HepG2 (cell line): ENCODE data around the gene IMMT. TPM values are rescaled to one million over a fixed set of nuclear protein-coding genes. Genes with fewer than 3 reads are reported as not detected.

Experiments used
- AKAP8 ChIP-seq: sonication (generic); formaldehyde crosslinking; IDR thresholded peaks from 2 replicates; pipeline ENCODE4 v1.5.1; 2020; ENCODE audit warnings: mild to moderate bottlenecking, missing genetic modification reagents
- ATF1 ChIP-seq: IDR thresholded peaks from 2 replicates; pipeline ENCODE4 v1.6.1; 2016; ENCODE audit warnings: mild to moderate bottlenecking, control low read depth
- DNMT3B ChIP-seq: conservative IDR thresholded peaks from 2 replicates; pipeline ENCODE4 v1.6.1; 2016; ENCODE audit warnings: missing biosample characterization, control low read depth
- HNF1B ChIP-seq: sonication (generic); formaldehyde crosslinking; IDR thresholded peaks from 2 replicates; pipeline ENCODE4 v1.5.1; 2020; ENCODE audit warnings: mild to moderate bottlenecking, moderate library complexity, missing genetic modification reagents
- IRF2 ChIP-seq: IDR thresholded peaks from 2 replicates; pipeline ENCODE4 v1.6.1; 2018; ENCODE audit warnings: missing genetic modification reagents, missing compliant biosample characterization
- KLF12 ChIP-seq: sonication (generic); formaldehyde crosslinking; IDR thresholded peaks from 2 replicates; pipeline ENCODE4 v1.4.0; 2020; ENCODE audit warnings: missing genetic modification reagents, borderline replicate concordance
- MLX ChIP-seq: IDR thresholded peaks from 2 replicates; pipeline ENCODE4 v1.6.1; 2016
- NFKB2 ChIP-seq: sonication (generic); formaldehyde crosslinking; IDR thresholded peaks from 2 replicates; pipeline ENCODE4 v1.4.0; 2020; ENCODE audit warnings: missing genetic modification reagents, borderline replicate concordance
- PITX1 ChIP-seq: sonication (generic); formaldehyde crosslinking; IDR thresholded peaks from 2 replicates; pipeline ENCODE4 v1.5.1; 2020; ENCODE audit warnings: mild to moderate bottlenecking, missing genetic modification reagents
- RELA ChIP-seq: sonication (generic); formaldehyde crosslinking; IDR thresholded peaks from 2 replicates; pipeline ENCODE4 v1.4.0; 2020; ENCODE audit warnings: missing genetic modification reagents
- SAP130 ChIP-seq: IDR thresholded peaks from 2 replicates; pipeline ENCODE4 v1.6.1; 2016; ENCODE audit warnings: low read depth
- SATB2 ChIP-seq: sonication (generic); formaldehyde crosslinking; IDR thresholded peaks from 2 replicates; pipeline ENCODE4 v1.5.0; 2020; ENCODE audit warnings: missing genetic modification reagents
- SMAD9 ChIP-seq: sonication (generic); formaldehyde crosslinking; IDR thresholded peaks from 2 replicates; pipeline ENCODE4 v1.5.1; 2020; ENCODE audit warnings: mild to moderate bottlenecking, missing genetic modification reagents
- SMARCE1 ChIP-seq: fragments of 450-650 bp; IDR thresholded peaks from 2 replicates; pipeline ENCODE4 v1.6.1; 2017; ENCODE audit warnings: borderline replicate concordance
- SP4 ChIP-seq: sonication (generic); formaldehyde crosslinking; IDR thresholded peaks from 2 replicates; pipeline ENCODE4 v1.8.1; 2023; ENCODE audit warnings: mild to moderate bottlenecking, missing genetic modification reagents
- SRF ChIP-seq: IDR thresholded peaks from 2 replicates; pipeline ENCODE4 v1.6.1; 2011; ENCODE audit warnings: mild to moderate bottlenecking, low read depth, low read length, moderate library complexity
- TARDBP ChIP-seq: sonication (generic); formaldehyde crosslinking; IDR thresholded peaks from 2 replicates; pipeline ENCODE4 v1.8.0; 2022; ENCODE audit warnings: mild to moderate bottlenecking, missing genetic modification reagents
- ZEB1 ChIP-seq: IDR thresholded peaks from 2 replicates; pipeline ENCODE4 v1.6.1; 2012; ENCODE audit warnings: mild to moderate bottlenecking, low read depth, inconsistent platforms; ENCODE audit not compliant: insufficient replicate concordance
- ZNF232 ChIP-seq: sonication (generic); formaldehyde crosslinking; IDR thresholded peaks from 2 replicates; pipeline ENCODE4 v1.4.0; 2020; ENCODE audit warnings: missing genetic modification reagents, borderline replicate concordance
- ZNF333 ChIP-seq: sonication (generic); formaldehyde crosslinking; IDR thresholded peaks from 2 replicates; pipeline ENCODE4 v1.4.0; 2020; ENCODE audit warnings: mild to moderate bottlenecking, missing genetic modification reagents, borderline replicate concordance
- ZSCAN22 ChIP-seq: sonication (generic); formaldehyde crosslinking; IDR thresholded peaks from 2 replicates; pipeline ENCODE4 v1.4.0; 2020; ENCODE audit warnings: mild to moderate bottlenecking, missing genetic modification reagents
- ZSCAN30 ChIP-seq: sonication (generic); formaldehyde crosslinking; IDR thresholded peaks from 2 replicates; pipeline ENCODE4 v1.5.0; 2020; ENCODE audit warnings: mild to moderate bottlenecking, missing genetic modification reagents
- polyA plus RNA-seq, 8 experiments: library from polyadenylated mRNA; depleted of rRNA in 3 of 8; stranded (reverse) in 7 of 8; unstranded in 1 of 8; fragments of >200 nt; fragmentation: Illumina TruSeq in 4 of 8; extraction: Trizol in 4 of 8; gene quantifications; 2 replicates each; pipeline versions ENCODE4 v1.2.1 to v1.2.3, GENCODE V29; 2011 to 2016; ENCODE audit warnings: low read depth in 4 of 8, missing spikeins in 1 of 8, mixed read lengths in 1 of 8; ENCODE audit not compliant: insufficient read depth in 1 of 8
- total RNA-seq, 5 experiments: library from RNA; depleted of rRNA; stranded (reverse); fragments of >200 nt; fragmentation: Illumina TruSeq; extraction: Trizol; gene quantifications; 2 replicates each; pipeline ENCODE4 v1.2.3, GENCODE V29; 2016; ENCODE audit warnings: low read depth in 1 of 5
- TF ChIP-seq, protein P1 (sequence below): sonication (generic); formaldehyde crosslinking; IDR thresholded peaks from 2 replicates; pipeline ENCODE4 v1.8.0; 2022; ENCODE audit warnings: mild to moderate bottlenecking, missing genetic modification reagents; ENCODE audit not compliant: insufficient replicate concordance
- TF ChIP-seq, protein P2 (sequence below): sonication (generic); formaldehyde crosslinking; IDR thresholded peaks from 2 replicates; pipeline ENCODE4 v1.5.0; 2020; ENCODE audit warnings: missing genetic modification reagents
- TF ChIP-seq, protein P3 (sequence below): sonication (generic); formaldehyde crosslinking; IDR thresholded peaks from 2 replicates; pipeline ENCODE4 v1.8.0; 2023; ENCODE audit warnings: mild to moderate bottlenecking, missing genetic modification reagents

The IMMT gene
- total and polyA plus RNA-seq, 2 of the 13 experiments (the other 11 are each of a cell fraction or from before 2014, with no cell fraction given), result 63.5 to 119 TPM

- TF ChIP-seq, protein P1, sequence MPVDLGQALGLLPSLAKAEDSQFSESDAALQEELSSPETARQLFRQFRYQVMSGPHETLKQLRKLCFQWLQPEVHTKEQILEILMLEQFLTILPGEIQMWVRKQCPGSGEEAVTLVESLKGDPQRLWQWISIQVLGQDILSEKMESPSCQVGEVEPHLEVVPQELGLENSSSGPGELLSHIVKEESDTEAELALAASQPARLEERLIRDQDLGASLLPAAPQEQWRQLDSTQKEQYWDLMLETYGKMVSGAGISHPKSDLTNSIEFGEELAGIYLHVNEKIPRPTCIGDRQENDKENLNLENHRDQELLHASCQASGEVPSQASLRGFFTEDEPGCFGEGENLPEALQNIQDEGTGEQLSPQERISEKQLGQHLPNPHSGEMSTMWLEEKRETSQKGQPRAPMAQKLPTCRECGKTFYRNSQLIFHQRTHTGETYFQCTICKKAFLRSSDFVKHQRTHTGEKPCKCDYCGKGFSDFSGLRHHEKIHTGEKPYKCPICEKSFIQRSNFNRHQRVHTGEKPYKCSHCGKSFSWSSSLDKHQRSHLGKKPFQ (CRISPR knock-in tag), result peak; percentile 71
- peak; percentile 48; the same call in 1 of the 2 replicates for TF ChIP-seq TARDBP (CRISPR knock-in tag)
- peak; percentile 97 for TF ChIP-seq SAP130 (CRISPR knock-in tag)
- peak; percentile 93 for TF ChIP-seq ATF1 (CRISPR knock-in tag)
- TF ChIP-seq SMARCE1, result no peak
- TF ChIP-seq KLF12 (CRISPR knock-in tag), result no peak
- TF ChIP-seq HNF1B (CRISPR knock-in tag), result peak; percentile 88
- TF ChIP-seq DNMT3B (CRISPR knock-in tag), result peak; percentile 85; the same call in 1 of the 2 replicates
- peak; percentile 76 for TF ChIP-seq IRF2 (CRISPR knock-in tag)
- TF ChIP-seq, protein P2, sequence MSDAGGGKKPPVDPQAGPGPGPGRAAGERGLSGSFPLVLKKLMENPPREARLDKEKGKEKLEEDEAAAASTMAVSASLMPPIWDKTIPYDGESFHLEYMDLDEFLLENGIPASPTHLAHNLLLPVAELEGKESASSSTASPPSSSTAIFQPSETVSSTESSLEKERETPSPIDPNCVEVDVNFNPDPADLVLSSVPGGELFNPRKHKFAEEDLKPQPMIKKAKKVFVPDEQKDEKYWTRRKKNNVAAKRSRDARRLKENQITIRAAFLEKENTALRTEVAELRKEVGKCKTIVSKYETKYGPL (CRISPR knock-in tag), result no peak; the same call in 1 of the 2 replicates
- TF ChIP-seq NFKB2 (CRISPR knock-in tag), result peak; percentile 92
- TF ChIP-seq MLX (CRISPR knock-in tag), result 0 out of 2 replicates have a peak, but pooled peaks have one; percentile 21
- TF ChIP-seq ZSCAN22 (CRISPR knock-in tag), result peak; percentile 26; the same call in 1 of the 2 replicates
- no peak for TF ChIP-seq ZEB1
- no peak; the same call in 1 of the 2 replicates for TF ChIP-seq ZNF333 (CRISPR knock-in tag)
- TF ChIP-seq SATB2 (CRISPR knock-in tag), result no peak
- TF ChIP-seq ZSCAN30 (CRISPR knock-in tag), result peak; percentile 68; the same call in 1 of the 2 replicates
- peak; percentile 50; the same call in 1 of the 2 replicates for TF ChIP-seq SMAD9 (CRISPR knock-in tag)
- TF ChIP-seq, protein P3, sequence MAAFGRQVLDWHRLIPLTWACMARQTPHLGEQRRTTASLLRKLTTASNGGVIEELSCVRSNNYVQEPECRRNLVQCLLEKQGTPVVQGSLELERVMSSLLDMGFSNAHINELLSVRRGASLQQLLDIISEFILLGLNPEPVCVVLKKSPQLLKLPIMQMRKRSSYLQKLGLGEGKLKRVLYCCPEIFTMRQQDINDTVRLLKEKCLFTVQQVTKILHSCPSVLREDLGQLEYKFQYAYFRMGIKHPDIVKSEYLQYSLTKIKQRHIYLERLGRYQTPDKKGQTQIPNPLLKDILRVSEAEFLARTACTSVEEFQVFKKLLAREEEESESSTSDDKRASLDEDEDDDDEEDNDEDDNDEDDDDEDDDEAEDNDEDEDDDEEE (CRISPR knock-in tag), result 0 out of 2 replicates have a peak, but pooled peaks have one; percentile 11
- TF ChIP-seq SP4 (CRISPR knock-in tag), result peak; percentile 78
- TF ChIP-seq SRF, result 0 out of 2 replicates have a peak, but pooled peaks have one; percentile 22
- peak; percentile 74; the same call in 1 of the 2 replicates for TF ChIP-seq ZNF232
- peak; percentile 41 for TF ChIP-seq PITX1
- TF ChIP-seq AKAP8, result peak; percentile 20; the same call in 1 of the 2 replicates
- no peak for TF ChIP-seq RELA (CRISPR knock-in tag)
These were observed 89.0 kb downstream of the IMMT start, which contains the start of gene PTCD3 (continued) for GRCh38 chr2:86105969-86106945.
